Stimulated activated naive CD4-positive, alpha-beta T cell (primary cell): ENCODE data around the gene CDH4.

Experiments
- DNase-seq, 6 experiments: peaks; one replicate each; lab custom pipeline; 2025; lab: John Stamatoyannopoulos, UW

CDH4 gene

GRCh38 chr20:61519488-61519887 is 267.4 kb downstream of the CDH4 start:
- no peak for DNase-seq

GRCh38 chr20:61520076-61520892 is 268.2 kb downstream of the CDH4 start:
- DNase-seq, result no peak

DNA sequence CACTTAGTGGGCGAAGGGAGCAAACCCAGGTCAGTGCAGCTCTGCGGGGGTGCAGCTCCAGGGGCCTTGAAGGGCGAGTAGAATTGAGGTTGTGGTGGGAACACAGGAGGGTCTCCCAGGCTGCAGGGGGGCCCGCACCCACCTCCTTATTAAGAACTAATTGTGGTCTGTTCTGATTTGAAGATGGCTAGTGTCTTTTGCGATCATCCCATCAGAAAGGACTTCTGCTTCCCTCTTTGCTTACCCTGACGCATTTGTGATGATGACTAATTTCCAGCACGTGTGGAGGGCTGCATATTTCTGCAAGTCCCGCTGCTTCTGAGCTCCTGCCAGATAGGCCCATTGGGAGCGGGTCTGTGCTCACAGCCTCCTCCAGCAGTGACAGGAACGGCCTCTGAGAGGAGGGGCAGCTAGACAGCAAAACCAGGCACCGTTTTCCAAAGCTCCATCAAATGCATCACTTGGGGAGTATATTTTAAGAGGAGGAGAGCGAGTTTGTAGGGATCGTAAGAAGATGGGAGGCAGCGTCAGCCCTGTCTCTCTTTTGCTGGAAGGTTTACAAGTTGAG is 268.9 kb downstream of the CDH4 start:
- DNase-seq, result no peak

DNA sequence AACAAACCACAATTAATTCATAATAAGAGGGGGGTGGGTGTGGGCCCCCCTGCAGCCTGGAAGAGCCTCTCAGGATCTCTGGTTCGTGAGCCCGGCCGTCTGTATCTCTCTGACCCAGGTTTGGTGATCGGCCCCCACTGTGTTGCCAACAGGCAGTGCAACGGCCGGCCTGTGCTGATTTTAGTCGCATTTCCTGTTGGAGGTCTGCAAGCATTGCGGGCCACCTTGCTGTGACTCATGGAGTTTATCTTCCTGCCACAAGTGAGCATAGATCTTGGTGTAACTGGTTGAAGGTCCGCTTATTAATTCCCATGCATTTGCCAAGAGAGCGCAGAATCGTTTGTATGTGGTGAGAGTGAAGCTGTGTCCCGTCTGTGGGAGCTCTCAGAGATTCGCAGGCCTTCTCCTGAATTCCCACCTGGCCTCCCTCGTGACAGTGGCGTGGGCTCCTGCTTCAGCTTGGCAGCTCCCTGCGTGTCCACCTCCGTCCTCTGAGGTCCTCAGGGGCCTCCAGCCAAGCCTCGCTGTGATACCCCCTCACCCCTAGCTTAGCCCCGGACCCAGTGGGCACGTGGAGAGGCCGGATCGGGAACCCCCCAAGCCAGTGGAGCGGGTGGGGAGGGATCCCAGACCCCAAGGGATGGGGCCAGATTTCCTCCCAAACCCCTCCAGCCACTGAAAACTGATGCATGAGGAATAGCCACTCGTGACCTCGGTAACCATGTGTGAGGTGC is 269.8 kb downstream of the CDH4 start:
- no peak for DNase-seq

GRCh38 chr20:61522498-61523090 is 270.5 kb downstream of the CDH4 start:
- no peak for DNase-seq

- no peak for DNase-seq
Measured at GRCh38 chr20:61523145-61523544, 271.1 kb downstream of the CDH4 start.

- DNase-seq, result no peak
Measured at GRCh38 chr20:61524951-61525666, 273.0 kb downstream of the CDH4 start.

- no peak for DNase-seq
Measured at GRCh38 chr20:61525781-61526431, 273.8 kb downstream of the CDH4 start.

- DNase-seq, result no peak
Measured at GRCh38 chr20:61526907-61527306, 274.8 kb downstream of the CDH4 start.

DNA sequence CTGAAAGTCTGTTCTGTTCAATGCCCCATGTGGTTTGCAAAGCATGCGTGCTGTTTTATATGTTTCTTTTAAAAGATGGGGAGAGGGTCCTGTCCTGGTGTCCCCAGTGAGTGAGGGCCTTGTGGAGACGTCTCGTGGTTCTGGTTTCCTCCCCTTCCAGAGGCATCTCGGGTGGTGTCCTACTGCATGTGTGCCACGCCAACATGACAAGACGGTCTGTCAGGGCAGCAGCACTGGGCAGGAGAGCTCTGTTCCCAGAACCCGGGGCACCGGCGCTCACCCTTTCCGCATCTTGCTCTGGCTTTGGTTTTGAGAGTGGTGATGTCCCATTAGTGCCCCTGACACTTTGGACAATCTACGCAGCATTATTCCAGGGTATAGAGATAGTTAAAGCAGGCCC is 275.6 kb downstream of the CDH4 start:
- DNase-seq, result no peak

DNA sequence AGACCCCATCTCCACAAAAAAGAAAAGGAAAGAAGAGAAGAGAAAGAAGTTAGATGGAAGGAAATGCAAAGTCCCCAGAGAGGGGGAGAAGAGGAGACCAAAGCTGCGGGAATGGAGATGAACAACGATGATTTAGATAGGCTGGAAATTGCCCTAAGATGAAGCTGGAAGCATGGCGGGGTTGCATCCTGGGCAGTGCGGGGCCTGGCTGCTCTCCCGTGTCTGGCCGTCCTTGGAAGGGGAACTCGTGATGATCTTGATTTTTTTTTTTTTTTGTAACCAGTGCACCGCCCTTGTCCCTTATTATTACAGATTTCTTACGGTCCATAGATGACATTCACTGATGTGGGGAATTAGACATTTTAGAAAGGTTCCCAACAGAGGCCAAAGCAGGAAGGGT is 276.5 kb downstream of the CDH4 start:
- DNase-seq, result no peak

- DNase-seq, result no peak
Measured at GRCh38 chr20:61529354-61529753, 277.3 kb downstream of the CDH4 start.

DNA sequence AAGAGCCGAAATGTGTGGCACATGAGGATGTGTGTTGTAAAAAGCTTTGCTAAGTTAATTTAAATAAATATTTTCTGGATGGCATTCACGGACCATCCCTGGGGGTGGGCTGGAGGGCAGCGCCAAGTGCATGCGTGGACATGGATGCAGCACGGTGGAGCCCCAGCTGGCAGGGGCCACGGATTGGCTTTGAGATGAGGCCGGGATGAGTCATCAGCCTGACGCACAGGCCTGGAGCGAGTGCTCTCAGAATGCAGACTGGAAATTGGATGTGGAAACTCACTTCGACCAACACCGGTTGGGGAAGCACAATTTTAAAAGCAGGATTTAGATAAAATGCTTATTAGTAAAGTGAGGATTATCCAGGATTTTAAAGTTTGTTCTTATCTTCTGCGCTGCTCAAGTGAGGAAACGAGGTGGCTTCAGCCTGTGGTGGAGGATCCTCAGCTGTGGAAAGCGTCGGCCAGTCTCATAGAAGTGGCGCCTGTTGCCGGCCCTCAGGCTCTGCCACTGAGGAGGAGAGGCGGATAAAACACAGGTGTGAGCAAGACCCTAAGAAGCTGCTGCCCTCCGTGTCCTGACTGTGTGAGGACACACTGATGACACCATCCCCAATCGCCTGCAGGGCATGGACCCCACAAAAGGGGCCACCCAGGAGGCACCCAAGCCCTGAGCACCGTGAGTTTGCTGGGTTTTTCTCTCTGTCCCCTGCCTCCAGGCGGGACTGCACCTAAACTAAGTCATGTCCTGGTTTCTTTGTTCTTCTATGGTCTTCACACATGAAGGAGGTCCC is 279.7 kb downstream of the CDH4 start:
- DNase-seq, result no peak

- DNase-seq, result no peak
Measured at GRCh38 chr20:61532736-61533135, 280.7 kb downstream of the CDH4 start.

DNA sequence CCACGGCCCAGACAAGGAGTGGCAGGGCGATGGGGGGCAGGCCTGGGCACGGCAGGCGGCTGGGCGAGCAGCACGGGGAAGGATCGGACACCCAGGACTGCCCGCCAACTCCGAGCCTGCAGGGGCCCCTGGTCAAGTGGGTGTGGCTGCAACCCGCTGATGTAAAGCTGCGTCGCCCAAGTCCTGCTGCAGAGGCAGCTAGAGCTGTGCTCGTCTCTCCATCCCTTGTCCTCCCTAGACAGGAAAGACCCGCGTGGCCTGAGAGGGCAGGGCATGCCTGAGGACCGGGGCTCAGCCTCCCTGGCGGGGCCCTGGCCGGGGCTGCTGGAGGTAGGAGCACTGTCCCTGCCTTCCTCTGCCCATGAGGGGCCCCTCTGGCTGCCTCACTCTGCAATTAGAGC is 281.2 kb downstream of the CDH4 start:
- no peak for DNase-seq

DNA sequence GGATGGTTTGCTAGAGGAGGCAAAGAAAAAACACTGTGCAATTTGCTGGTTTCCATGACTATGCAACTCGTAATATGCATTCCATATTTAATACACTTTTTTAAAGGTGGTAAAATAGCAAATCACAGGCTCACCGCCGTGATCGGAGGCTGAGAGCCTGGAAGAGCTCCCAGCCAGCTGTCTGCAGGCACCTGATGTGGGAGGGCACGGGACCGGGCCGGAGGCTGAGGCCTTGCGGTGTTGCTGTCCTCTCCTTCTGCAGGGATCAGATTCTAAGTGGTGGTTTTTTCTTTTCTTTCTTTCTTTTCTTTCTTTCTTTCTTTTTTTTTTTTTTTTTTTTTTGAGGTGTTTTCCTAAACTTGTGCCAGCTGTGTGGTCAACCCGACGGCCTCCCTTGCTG is 282.3 kb downstream of the CDH4 start:
- no peak for DNase-seq

DNA sequence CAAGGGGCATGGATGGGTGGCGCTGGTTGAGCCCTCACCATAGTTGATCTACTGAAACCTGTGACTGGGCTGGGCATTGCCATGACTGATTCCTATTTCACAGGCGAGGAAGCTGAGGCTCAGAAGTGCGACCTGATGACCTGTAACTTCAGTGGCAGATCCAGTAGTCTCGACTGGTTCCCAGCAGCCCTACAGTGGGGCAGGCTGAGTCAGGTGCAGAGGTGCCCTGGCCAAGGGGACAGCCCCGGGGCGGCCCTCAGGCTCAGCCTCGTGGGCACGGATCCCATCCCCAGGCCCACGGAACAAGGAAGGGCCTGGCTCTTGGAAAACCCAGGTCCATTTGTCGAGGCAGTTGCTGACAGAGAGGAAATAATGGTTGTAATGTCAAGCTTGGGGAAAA is 283.0 kb downstream of the CDH4 start:
- DNase-seq, result no peak

- DNase-seq, result no peak
Measured at GRCh38 chr20:61535536-61535935, 283.5 kb downstream of the CDH4 start.

GRCh38 chr20:61535956-61536355 is 283.9 kb downstream of the CDH4 start:
- DNase-seq, result no peak

DNA sequence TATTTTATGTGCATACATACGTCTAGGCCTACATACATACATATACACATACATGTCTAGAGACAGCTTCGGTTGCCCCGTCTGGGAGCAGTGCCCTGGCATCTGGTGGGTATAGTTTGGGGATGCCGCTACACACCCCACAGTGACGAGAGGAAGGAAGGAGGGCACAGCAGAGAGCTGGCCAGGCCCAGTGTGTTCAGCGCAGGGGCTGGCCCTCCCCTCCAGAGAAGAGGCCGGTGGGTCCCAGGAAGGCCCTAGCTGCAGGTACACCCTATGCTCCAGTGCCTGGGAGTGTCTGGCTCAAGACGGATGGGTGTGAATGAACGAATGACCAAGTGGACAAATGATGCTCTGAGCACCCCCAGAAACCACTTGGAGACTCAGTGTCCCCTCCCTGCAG is 284.6 kb downstream of the CDH4 start:
- no peak for DNase-seq
